Measurements from ENCODE around the gene PDE6G. TPM values are rescaled to one million over a fixed set of nuclear protein-coding genes. Genes with fewer than 3 reads are reported as not detected.

Gene PDE6G
- total and polyA plus RNA-seq, 2 of the 13 experiments (the other 11 are each of a cell fraction or from before 2014, with no cell fraction given) = 1.4 to 6.7 TPM

DNA sequence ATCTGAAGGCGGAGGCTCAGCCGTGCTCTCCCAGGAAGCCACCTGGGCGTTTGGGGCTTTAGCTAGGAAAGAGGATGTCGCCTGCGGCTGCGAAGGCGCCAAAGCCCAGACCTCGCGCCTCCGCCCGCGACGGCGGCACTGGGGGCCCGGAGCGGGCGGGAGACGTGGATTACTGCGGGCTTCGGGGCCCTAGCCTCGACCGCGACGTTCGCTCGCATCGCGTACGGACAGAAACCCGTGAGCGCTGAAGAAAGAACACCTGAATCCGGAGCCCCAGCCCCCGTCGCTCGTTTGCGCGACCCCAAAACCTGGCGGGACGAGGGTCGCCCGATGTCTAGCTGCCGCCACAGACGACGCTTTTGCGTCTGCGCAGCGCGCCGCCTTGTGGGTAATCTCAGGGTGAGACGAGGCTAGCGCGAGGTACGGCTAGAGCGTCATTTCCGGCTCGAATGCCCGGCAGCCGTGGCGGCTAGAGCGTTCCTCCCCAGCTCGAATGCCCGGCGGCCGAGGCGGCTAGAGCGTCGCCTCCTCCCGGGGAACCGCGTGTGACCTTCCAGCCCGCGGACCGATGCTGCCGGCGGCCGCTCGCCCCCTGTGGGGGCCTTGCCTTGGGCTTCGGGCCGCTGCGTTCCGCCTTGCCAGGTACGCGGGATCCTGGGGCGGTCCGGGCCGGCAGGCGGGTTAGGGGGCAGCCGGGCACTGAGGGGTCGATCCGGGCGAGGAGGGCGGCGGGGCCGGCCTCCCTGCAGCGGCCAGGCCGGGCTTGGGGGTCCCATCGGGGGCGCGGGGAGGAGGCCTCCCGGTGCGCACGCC is 46.8 kb upstream of the PDE6G start, which contains the start of gene MRPL12 (continued):
- TF ChIP-seq FOSL1 (CRISPR knock-in tag; IDR thresholded peaks at IDR 0.05; ENCODE audit: borderline replicate concordance) (no peak), ETV5 (CRISPR knock-in tag; IDR thresholded peaks at IDR 0.05; ENCODE audit: borderline replicate concordance) (peak; percentile 94), FOSL2 (CRISPR knock-in tag; IDR thresholded peaks at IDR 0.05) (peak; percentile 70), THYN1 (CRISPR knock-in tag; IDR thresholded peaks at IDR 0.05; ENCODE audit: borderline replicate concordance, low read depth) (no peak; the same call in 1 of the 2 replicates), NFIB (CRISPR knock-in tag; IDR thresholded peaks at IDR 0.05; ENCODE audit: borderline replicate concordance) (no peak), FOXA3 (CRISPR knock-in tag; IDR thresholded peaks at IDR 0.05) (peak; percentile 79), MYC (CRISPR knock-in tag; IDR thresholded peaks at IDR 0.05; ENCODE audit: borderline replicate concordance) (peak; percentile 100), ZNF12 (CRISPR knock-in tag; IDR thresholded peaks at IDR 0.05) (peak; percentile 79), ERF (CRISPR knock-in tag; IDR thresholded peaks at IDR 0.05) (peak; percentile 88), ZNF274 (CRISPR knock-in tag; IDR thresholded peaks at IDR 0.05) (peak; percentile 88; the same call in 1 of the 2 replicates), ZNF251 (CRISPR knock-in tag; IDR thresholded peaks at IDR 0.05) (0 out of 2 replicates have a peak, but pooled peaks have one; percentile 71)
- TF ChIP-seq, protein P1, sequence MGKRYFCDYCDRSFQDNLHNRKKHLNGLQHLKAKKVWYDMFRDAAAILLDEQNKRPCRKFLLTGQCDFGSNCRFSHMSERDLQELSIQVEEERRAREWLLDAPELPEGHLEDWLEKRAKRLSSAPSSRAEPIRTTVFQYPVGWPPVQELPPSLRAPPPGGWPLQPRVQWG (CRISPR knock-in tag; IDR thresholded peaks at IDR 0.05; ENCODE audit: borderline replicate concordance, low read depth) = no peak; the same call in 1 of the 2 replicates
- TF ChIP-seq, protein P2, sequence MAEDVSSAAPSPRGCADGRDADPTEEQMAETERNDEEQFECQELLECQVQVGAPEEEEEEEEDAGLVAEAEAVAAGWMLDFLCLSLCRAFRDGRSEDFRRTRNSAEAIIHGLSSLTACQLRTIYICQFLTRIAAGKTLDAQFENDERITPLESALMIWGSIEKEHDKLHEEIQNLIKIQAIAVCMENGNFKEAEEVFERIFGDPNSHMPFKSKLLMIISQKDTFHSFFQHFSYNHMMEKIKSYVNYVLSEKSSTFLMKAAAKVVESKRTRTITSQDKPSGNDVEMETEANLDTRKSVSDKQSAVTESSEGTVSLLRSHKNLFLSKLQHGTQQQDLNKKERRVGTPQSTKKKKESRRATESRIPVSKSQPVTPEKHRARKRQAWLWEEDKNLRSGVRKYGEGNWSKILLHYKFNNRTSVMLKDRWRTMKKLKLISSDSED (CRISPR knock-in tag; IDR thresholded peaks at IDR 0.05) = no peak; the same call in 1 of the 2 replicates
- TF ChIP-seq, protein P3, sequence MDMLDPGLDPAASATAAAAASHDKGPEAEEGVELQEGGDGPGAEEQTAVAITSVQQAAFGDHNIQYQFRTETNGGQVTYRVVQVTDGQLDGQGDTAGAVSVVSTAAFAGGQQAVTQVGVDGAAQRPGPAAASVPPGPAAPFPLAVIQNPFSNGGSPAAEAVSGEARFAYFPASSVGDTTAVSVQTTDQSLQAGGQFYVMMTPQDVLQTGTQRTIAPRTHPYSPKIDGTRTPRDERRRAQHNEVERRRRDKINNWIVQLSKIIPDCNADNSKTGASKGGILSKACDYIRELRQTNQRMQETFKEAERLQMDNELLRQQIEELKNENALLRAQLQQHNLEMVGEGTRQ (IDR thresholded peaks at IDR 0.05; ENCODE audit: low read depth, low read length) = no peak
- TF ChIP-seq, protein P3 (CRISPR knock-in tag; IDR thresholded peaks at IDR 0.05; ENCODE audit: borderline replicate concordance) = peak; percentile 18; the same call in 1 of the 2 replicates
- TF ChIP-seq, protein P4, sequence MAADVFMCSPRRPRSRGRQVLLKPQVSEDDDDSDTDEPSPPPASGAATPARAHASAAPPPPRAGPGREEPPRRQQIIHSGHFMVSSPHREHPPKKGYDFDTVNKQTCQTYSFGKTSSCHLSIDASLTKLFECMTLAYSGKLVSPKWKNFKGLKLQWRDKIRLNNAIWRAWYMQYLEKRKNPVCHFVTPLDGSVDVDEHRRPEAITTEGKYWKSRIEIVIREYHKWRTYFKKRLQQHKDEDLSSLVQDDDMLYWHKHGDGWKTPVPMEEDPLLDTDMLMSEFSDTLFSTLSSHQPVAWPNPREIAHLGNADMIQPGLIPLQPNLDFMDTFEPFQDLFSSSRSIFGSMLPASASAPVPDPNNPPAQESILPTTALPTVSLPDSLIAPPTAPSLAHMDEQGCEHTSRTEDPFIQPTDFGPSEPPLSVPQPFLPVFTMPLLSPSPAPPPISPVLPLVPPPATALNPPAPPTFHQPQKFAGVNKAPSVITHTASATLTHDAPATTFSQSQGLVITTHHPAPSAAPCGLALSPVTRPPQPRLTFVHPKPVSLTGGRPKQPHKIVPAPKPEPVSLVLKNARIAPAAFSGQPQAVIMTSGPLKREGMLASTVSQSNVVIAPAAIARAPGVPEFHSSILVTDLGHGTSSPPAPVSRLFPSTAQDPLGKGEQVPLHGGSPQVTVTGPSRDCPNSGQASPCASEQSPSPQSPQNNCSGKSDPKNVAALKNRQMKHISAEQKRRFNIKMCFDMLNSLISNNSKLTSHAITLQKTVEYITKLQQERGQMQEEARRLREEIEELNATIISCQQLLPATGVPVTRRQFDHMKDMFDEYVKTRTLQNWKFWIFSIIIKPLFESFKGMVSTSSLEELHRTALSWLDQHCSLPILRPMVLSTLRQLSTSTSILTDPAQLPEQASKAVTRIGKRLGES (CRISPR knock-in tag; IDR thresholded peaks at IDR 0.05; ENCODE audit: borderline replicate concordance) = peak; percentile 37; the same call in 1 of the 2 replicates
- TF ChIP-seq, protein P5, sequence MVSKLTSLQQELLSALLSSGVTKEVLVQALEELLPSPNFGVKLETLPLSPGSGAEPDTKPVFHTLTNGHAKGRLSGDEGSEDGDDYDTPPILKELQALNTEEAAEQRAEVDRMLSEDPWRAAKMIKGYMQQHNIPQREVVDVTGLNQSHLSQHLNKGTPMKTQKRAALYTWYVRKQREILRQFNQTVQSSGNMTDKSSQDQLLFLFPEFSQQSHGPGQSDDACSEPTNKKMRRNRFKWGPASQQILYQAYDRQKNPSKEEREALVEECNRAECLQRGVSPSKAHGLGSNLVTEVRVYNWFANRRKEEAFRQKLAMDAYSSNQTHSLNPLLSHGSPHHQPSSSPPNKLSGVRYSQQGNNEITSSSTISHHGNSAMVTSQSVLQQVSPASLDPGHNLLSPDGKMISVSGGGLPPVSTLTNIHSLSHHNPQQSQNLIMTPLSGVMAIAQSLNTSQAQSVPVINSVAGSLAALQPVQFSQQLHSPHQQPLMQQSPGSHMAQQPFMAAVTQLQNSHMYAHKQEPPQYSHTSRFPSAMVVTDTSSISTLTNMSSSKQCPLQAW (CRISPR knock-in tag; IDR thresholded peaks at IDR 0.05) = peak; percentile 91
